22Rv1 (cell line): ENCODE results near the gene NAA16.

Experiments
- H3K27ac ChIP-seq: fragments of 450-650 bp; 2 replicates; pipeline ENCODE4 v1.5.1; 2017
- CTCF ChIP-seq: fragments of 450-650 bp; IDR thresholded peaks from 2 replicates; pipeline ENCODE4 v1.5.1; 2017; ENCODE audit warnings: mild to moderate bottlenecking
- ZFX ChIP-seq: fragments of 450-650 bp; IDR thresholded peaks from 2 replicates; pipeline ENCODE4 v1.6.1; 2017; ENCODE audit warnings: antibody characterized with exemption, borderline replicate concordance

NAA16 gene

GRCh38 chr13:41398494-41399170 lies 87.6 kb downstream of the NAA16 start:
- H3K27ac ChIP-seq, result no peak overlapping the region
- no peak for TF ChIP-seq CTCF
- TF ChIP-seq ZFX, result no peak

DNA sequence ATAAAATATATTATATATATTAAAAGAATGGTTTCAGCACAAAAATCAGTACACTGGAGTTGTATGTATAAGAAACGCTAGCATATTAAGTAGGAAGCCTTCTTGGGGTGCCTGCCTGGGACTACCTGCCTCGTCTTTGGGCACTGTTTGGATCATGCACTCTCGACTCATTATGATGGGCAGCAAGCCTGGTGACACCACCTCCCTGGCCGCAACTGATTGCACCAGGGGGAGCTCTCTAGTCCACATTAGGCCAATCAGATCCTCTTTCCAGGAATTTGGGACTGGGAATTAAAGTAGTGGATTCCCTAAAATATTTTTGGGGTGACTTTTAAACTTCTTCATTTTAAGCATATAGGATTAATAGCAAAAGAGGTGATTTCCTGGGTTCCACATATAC lies 90.3 kb downstream of the NAA16 start:
- TF ChIP-seq CTCF (no peak), ZFX (no peak)
- no peak overlapping the region for H3K27ac ChIP-seq

DNA sequence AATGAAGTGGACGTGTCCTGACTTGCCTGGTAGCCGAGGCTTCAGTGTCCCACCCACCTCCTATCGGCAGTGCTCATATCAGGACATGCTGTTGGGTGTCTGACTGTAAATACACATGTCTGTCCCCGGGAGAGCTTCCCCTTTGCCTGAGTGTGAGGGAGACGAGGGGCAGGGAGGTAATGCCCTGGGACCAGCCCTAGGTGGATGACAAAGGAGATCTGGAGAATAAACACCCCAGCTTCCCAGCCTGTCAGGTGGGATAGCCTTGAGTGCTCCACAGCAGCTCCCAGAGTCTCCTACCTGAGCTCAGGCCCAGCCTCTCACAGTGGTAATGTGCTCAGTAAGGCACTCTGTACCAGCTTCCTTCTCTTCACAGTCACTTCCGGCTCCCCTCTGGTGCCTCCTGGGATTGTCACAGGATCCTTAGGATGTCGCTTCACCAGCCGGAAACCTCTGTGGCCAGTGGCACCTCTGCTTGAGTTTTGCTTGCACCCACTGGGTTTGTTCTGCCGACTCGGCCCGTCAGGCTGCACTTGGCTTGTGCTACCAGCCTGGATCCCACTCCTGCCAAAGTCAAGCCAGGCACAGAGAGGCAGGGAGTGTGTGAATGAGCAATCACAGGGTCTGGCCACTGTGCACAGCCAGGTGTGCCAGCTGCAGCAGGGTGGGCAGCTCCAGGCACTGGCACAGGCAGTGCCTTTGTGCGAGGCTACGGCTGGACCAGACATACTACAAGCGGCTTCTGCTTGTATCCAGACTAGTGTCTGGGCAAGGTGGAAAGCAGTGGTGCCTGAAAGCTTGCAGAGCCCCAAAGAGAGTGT lies 91.8 kb downstream of the NAA16 start:
- H3K27ac ChIP-seq, result no peak overlapping the region
- TF ChIP-seq ZFX (no peak), CTCF (no peak)

DNA sequence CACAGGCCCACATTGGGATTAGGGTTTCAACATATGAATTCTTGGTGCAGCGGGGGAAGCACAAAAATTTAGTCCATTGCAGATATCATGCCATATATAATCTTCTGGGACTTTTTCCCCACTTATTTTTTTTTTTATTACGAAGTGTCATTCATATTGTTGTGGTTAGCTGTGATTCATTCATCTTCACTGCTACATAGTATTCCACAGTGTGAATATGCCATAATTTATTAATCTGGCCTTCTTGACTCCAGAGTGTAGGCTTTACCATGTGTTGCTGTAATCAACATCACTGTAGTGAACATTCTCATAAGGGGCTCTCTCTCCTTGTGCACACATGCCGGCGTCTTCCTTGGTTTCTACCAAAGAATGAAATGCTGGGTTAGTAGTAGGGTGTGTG lies 92.9 kb downstream of the NAA16 start:
- no peak for TF ChIP-seq ZFX
- no peak for TF ChIP-seq CTCF
- H3K27ac ChIP-seq, result no peak overlapping the region

DNA sequence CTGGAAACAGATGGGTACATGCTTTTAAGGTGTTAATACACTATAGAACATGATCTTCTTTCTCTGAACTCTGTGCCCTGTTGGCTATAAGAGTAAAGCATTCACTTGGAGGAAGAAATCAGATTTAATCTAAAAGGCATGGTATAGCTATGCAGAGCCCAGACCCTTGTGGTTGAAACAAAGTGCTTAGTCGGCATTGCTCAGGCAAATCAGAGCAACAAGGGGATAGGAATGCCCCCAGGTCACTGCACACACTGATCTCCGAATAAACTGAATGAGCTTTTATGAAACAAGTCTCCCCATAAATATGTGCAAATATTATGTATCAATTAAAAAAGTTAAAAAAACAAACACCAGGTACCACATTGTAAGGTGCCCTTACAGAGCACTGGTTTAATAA lies 94.3 kb downstream of the NAA16 start:
- TF ChIP-seq ZFX (no peak), CTCF (no peak)
- H3K27ac ChIP-seq, result no peak overlapping the region

DNA sequence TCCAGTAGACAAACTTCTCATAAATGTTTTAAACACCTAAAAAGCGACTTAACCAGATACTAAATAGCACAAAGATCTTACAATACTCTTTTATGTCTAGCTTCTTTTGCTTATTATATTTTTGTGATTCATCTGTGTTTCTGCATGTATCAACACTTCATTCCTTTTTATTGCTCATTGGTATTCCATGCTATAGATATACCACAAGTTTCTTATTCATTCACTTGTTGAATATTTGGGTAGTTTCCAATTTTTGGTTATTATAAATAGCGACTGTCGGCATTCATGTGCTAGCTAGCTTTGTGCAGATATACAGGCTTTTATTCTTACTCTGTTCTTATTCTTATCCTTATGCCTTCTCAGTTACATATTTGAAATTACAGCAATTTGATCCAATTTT lies 96.3 kb downstream of the NAA16 start:
- TF ChIP-seq CTCF (no peak), ZFX (no peak)
- no peak overlapping the region for H3K27ac ChIP-seq

- TF ChIP-seq ZFX, result no peak
- no peak for TF ChIP-seq CTCF
- H3K27ac ChIP-seq, result no peak overlapping the region
Observed at GRCh38 chr13:41408121-41408520, 97.1 kb downstream of the NAA16 start.
